GM12891 (cell line): ENCODE results near the gene LIN9.

Experiments used
- POLR2A ChIP-seq: IDR thresholded peaks from 2 replicates; pipeline ENCODE4 v1.6.1; 2011; ENCODE audit warnings: low read depth, low read length, control low read depth
- SPI1 ChIP-seq: IDR thresholded peaks from 2 replicates; pipeline ENCODE4 v1.6.1; 2011; ENCODE audit warnings: low read depth, low read length, control low read depth

DNA sequence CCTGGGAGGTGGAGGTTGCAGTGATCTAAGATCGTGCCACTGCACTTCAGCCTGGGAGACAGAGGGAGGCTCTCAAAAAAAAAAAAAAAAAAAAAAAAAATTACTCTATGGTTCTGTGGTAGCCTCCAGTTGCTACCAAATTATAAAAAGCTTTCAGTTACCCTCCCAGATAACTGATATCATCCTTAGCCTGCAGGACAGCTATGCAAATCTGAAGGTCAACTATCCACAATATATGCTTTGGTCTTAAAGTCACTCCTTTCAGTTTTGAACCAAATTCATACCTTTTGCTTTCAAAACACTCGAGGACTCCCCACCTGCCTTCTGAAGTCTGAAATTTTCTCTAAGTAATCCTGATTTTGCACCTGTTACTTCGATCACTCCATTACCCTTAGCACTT lies 82.4 kb downstream of the LIN9 start:
- TF ChIP-seq SPI1 (no peak), POLR2A (no peak)
